Fibroblast of mammary gland (primary cell): ENCODE results near the gene APMAP.

ENCODE experiments used
- DNase-seq: peaks from one replicate; pipeline ENCODE4 v3.0.0-alpha.2; 2010; ENCODE audit warnings: low read depth
- H3K4me3 ChIP-seq: 2 replicates; pipeline ENCODE4 v1.5.1; 2011; ENCODE audit warnings: low read depth, mild to moderate bottlenecking, low read length, moderate library complexity; ENCODE audit not compliant: control insufficient read depth
- CTCF ChIP-seq: conservative IDR thresholded peaks from 2 replicates; pipeline ENCODE4 v1.5.1; 2011; ENCODE audit warnings: low read depth, low read length, inconsistent platforms; ENCODE audit not compliant: control insufficient read depth, insufficient read depth

APMAP gene

DNA sequence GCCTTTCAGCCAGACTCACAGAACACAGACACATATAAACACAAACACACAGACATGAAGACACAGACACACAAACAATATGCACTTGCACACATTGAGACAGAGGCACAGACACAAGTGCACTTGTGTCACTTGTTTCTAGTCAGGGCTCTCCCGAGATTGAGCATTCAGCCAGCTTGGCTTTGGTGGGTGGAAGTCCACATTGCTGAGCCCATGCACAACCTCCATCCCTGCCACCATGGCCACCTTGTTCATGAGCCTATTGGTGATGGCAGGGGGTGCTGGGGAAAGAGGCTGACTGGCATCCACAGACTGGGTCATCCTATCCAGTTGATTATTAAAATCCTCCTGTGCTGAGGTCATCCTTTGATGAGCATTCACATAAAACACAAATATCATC lies 55.0 kb downstream of the APMAP start:
- no peak for DNase-seq
- no peak for TF ChIP-seq CTCF
- no peak overlapping the region for H3K4me3 ChIP-seq

GRCh38 chr20:24936526-24937407 lies 55.8 kb downstream of the APMAP start:
- DNase-seq: no peak
- no peak for TF ChIP-seq CTCF
- no peak overlapping the region for H3K4me3 ChIP-seq

DNA sequence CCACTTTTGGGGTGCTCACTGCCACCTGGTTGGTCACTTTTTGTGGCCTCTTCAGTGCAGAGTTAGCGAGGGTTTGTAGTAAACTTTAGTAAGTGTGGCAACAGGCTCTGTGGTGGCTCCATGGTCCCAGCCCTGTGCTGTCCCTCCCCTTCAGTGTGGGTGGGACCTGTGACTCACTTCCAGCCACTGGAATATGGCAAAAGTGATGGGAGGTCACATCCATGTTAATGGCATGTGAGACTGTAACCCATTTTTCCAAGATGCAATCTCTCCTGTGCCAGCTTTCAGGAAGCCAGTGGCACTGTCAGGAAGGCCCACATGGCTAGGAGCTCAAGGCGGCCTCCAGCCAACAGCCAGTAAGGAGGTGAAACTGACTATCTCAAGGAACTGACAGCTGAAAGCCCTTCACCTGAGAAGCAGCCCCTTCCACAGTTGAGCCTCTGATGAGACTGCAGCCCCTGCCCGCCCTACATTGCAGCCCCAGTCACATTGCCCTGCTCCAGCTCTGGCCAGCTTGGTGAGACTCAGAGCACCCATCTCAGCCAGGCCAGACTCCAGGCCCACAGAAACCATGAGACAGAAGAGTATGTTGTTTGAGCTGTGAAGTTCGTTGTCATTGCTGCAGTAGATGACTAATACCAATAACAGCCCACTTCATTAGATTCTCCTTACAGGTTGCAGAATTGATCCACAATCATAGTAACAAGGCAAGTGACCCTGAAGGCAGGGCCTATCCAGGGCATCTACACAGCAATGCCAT lies 56.6 kb downstream of the APMAP start:
- no peak for TF ChIP-seq CTCF
- no peak for DNase-seq

GRCh38 chr20:24935140-24935539 lies 57.4 kb downstream of the APMAP start:
- TF ChIP-seq CTCF: no peak
- no peak for DNase-seq
- H3K4me3 ChIP-seq: no peak overlapping the region

More for the DNA sequence above, 56.6 kb downstream of the APMAP start:
- H3K4me3 ChIP-seq: no peak overlapping the region

DNA sequence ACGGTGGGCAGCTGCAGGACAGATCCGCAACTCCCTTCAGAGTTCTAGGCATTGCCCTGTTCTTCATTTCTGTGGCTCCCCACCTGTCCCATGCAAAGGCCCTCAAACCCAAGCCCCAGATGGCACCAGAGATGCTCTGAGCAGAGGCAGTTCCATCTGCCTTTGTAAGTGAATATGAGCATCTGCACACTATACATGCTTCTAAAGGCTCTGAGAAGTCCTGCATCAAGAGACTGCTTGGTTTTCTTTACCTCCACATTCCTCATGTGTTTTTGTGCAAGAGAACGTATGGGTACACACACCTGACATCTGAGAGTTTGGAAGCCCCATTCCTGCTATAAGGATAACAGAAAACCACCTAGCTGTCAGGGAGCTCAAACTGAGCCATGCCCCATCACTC lies 57.8 kb downstream of the APMAP start:
- DNase-seq: no peak
- H3K4me3 ChIP-seq: no peak overlapping the region
- TF ChIP-seq CTCF: no peak

GRCh38 chr20:24934101-24934661 lies 58.4 kb downstream of the APMAP start:
- TF ChIP-seq CTCF: no peak
- no peak overlapping the region for H3K4me3 ChIP-seq
- DNase-seq: no peak
